ENCODE data around the gene BOK. TPM values are rescaled to one million over a fixed set of nuclear protein-coding genes. Genes with fewer than 3 reads are reported as not detected.

The BOK gene, protein sequence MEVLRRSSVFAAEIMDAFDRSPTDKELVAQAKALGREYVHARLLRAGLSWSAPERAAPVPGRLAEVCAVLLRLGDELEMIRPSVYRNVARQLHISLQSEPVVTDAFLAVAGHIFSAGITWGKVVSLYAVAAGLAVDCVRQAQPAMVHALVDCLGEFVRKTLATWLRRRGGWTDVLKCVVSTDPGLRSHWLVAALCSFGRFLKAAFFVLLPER
- 86.8 and 93.7 TPM in 2 replicates for total RNA-seq

DNA sequence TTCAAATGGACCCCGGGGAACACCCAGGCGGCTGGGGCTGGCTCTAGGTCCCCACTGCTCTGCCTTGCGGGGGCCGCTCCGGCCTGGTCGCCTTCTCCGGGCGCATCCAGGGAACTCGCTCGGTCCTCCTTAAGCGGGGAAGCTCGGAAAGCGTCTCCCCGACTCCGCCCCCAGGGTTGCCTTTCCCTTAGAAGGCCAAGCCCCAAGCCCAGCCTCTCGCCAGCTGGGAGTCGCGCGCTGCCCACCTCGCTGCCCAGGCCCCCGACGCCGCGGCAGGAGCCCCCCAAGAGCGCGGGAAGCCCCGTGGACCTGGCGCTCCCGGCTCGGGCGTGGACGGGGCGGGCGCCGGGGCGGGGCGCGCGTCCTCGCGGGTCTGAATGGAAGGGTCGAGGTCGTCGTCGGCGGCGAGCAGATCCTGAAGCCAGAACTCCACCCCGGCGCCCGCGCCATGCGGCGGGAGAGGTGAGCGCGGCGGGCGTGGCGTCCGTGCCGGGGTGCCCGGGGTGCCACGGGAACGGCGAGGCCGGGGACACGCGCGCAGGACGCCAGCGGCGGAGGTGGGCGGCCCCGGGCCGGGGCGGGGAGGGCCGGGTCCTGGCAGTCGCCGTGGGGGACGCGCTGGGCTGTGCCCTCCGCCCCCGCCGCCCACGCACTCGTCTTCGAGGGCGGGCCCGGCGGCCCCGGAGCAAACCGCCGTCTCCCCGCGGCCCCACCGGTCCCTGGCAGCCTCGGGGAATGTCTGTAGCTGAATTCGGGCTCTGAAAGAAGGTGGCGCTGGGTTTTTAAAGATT, at the start of gene BOK:
Gene BOK, plus strand, starts transcription at position 214 of the 791 bp plus-strand sequence. CDS start 739 bp downstream, outside the sequence.
- DNase-seq (ENCODE audit: low read depth), result peak; percentile 51
- peak within 1 kb of the TSS; percentile 76 for H3K4me3 ChIP-seq (ENCODE audit: low read depth, low read length)
- no peaks in the 10 kb centered on the region for H3K27me3 ChIP-seq (ENCODE audit: control insufficient read depth, insufficient read depth, low read length)
- H3K36me3 ChIP-seq (ENCODE audit: control insufficient read depth, insufficient read depth, low read length), result peaks cover 1% of the 10 kb centered on the region
- TF ChIP-seq, protein P1, sequence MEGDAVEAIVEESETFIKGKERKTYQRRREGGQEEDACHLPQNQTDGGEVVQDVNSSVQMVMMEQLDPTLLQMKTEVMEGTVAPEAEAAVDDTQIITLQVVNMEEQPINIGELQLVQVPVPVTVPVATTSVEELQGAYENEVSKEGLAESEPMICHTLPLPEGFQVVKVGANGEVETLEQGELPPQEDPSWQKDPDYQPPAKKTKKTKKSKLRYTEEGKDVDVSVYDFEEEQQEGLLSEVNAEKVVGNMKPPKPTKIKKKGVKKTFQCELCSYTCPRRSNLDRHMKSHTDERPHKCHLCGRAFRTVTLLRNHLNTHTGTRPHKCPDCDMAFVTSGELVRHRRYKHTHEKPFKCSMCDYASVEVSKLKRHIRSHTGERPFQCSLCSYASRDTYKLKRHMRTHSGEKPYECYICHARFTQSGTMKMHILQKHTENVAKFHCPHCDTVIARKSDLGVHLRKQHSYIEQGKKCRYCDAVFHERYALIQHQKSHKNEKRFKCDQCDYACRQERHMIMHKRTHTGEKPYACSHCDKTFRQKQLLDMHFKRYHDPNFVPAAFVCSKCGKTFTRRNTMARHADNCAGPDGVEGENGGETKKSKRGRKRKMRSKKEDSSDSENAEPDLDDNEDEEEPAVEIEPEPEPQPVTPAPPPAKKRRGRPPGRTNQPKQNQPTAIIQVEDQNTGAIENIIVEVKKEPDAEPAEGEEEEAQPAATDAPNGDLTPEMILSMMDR (IDR thresholded peaks at IDR 0.05; ENCODE audit: insufficient read depth, low read length, poor library complexity, severe bottlenecking), result no peak

DNA sequence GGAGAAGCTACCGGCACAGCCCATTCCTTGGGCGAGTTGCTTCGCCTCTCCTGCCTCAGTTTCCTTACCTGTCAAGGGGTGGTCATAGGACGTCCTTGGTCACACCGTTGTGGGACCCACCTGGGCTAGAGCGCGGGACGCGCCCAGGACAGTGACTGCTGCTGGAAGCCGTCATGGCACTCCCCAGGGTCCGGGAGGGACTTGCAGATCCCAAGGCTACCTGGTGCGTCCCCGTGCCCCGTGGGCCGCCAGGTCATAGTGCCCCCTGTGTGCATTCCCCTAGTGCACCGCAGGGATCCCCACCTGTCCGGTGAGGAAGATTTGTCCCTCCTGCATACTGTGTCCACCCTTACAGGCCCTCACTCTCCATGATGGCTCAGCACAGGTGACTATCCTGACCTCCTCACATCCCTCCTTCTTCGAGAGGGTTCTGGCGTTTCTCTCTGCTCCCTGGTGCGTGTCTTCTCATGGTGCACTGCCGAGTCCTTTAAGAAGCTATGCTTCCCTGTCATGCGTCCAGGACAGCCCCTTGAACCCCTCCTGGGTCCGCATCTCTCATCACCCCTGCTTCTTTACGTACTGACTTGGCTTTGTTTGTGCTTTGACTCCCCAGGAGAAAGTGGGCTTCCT, 49.3 kb upstream of the BOK start:
- TF ChIP-seq, protein P1 (IDR thresholded peaks at IDR 0.05; ENCODE audit: insufficient read depth, low read length, poor library complexity, severe bottlenecking), result no peak
- DNase-seq (ENCODE audit: low read depth), result no peak
- no peaks in the 10 kb centered on the region for H3K27me3 ChIP-seq (ENCODE audit: control insufficient read depth, insufficient read depth, low read length)
- no peaks in the 10 kb centered on the region for H3K36me3 ChIP-seq (ENCODE audit: control insufficient read depth, insufficient read depth, low read length)
- peak overlapping the region; percentile 55 for H3K4me3 ChIP-seq (ENCODE audit: low read depth, low read length)

DNA sequence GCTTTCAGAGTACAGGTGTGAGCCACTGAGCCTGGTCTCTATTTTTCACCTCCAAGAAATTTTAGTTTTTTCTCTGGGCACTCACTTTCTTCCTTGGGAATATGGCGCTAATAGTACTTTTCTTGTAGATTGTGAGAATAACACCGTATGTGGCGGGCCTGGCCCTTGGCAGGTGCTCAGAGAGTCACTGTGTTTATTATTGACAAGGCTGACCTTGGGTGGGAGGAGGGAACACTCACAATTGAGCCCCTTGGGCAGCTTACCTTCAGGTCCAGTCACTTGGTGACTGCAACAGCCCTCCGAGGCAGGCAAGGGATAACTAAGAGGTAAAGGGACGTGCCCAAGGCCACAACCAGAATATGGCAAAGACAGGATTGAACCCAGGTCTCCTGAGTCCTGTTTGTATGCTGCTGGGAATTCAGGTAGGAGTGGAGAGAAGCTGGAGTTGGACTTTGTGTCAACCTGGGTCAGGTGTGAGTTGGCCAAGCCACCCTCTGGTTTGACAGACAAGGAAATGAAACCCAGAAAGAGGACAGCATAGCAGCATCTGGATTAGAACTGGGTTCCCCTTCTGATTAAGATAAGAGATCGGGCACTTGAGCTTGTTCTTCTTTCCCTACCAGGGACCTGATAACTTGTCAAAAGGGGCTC, 47.3 kb upstream of the BOK start:
- DNase-seq (ENCODE audit: low read depth), result no peak
- Histone ChIP-seq H3K36me3 (ENCODE audit: control insufficient read depth, insufficient read depth, low read length) (no peaks in the 10 kb centered on the region), H3K27me3 (ENCODE audit: control insufficient read depth, insufficient read depth, low read length) (no peaks in the 10 kb centered on the region), H3K4me3 (ENCODE audit: low read depth, low read length) (no peak overlapping the region)
- TF ChIP-seq, protein P1 (IDR thresholded peaks at IDR 0.05; ENCODE audit: insufficient read depth, low read length, poor library complexity, severe bottlenecking), result no peak

DNA sequence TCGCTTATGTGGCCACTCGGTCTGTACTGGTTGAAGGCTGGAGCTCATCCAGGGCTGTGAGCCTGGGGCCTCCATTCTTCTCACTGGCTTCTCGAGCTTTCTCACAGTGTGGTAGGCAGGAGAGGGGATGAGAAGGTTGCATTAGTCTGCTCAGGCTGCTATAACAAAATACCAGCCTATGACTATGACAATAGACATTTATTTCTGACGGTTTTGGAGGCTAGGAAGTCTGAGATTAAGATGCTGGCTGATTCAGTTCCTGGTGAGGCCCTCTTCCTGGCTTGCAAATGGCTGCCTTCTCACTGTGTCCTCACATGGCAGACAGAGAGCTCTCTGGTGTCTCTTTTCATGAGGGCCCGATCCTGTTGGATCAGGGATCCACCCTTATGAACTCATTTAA, 44.0 kb upstream of the BOK start:
- no peak for DNase-seq (ENCODE audit: low read depth)
- TF ChIP-seq, protein P1 (IDR thresholded peaks at IDR 0.05; ENCODE audit: insufficient read depth, low read length, poor library complexity, severe bottlenecking), result no peak
- Histone ChIP-seq H3K36me3 (ENCODE audit: control insufficient read depth, insufficient read depth, low read length) (no peaks in the 10 kb centered on the region), H3K4me3 (ENCODE audit: low read depth, low read length) (no peak overlapping the region), H3K27me3 (ENCODE audit: control insufficient read depth, insufficient read depth, low read length) (no peaks in the 10 kb centered on the region)

DNA sequence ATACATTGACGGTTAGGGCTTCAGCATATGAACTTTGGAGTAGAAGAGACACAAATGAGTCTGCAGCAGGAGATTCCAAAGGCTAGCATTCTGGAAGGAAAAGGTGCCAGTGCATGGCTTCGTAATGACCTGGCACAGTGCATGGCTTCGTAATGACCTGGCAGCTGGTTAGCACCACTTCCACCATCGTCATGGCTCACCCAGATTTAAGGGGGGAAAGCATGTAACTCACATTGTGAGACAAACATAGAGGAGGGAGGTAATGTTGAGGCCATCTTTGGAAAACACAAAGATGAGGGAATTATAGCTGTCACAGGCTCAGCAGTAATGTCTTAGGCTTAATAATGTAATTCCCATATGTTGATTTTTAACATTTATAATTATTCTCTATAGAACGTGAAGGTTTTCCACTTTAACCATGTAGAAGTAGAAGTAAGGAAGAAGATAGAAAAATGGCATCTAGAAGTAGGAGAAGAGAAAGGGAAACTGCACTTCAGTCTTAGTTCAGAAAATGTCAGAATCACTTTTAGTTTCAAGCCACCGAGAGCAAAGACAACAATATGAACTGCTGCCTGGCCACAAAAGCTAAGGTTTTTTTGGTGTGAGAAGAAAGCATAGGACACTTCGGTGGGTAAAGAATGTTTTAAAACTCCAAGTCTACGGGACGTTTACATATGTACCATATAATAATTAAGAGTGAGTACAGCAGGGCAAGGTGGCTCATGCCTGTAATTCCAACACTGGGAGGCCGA, 43.4 kb upstream of the BOK start:
- Histone ChIP-seq H3K4me3 (ENCODE audit: low read depth, low read length) (no peak overlapping the region), H3K36me3 (ENCODE audit: control insufficient read depth, insufficient read depth, low read length) (no peaks in the 10 kb centered on the region), H3K27me3 (ENCODE audit: control insufficient read depth, insufficient read depth, low read length) (no peaks in the 10 kb centered on the region)
- TF ChIP-seq, protein P1 (IDR thresholded peaks at IDR 0.05; ENCODE audit: insufficient read depth, low read length, poor library complexity, severe bottlenecking), result no peak
- DNase-seq (ENCODE audit: low read depth), result no peak

Data from kidney epithelial cell (primary cell).